Islet precursor cell (in vitro differentiated cells): Measurements from ENCODE around the gene TRAF7.
A peak's percentile ranks its signal among the peaks of the same experiment; 100 is the strongest.
"Not testable (repeated sequence)": the region's sequence is repeated elsewhere in the genome, so short reads cannot be mapped to it uniquely, and the experiment has no call there.

ENCODE experiments used
- DNase-seq: peaks from one replicate; pipeline ENCODE4 v3.0.0-alpha.2; 2018

The TRAF7 gene

DNA sequence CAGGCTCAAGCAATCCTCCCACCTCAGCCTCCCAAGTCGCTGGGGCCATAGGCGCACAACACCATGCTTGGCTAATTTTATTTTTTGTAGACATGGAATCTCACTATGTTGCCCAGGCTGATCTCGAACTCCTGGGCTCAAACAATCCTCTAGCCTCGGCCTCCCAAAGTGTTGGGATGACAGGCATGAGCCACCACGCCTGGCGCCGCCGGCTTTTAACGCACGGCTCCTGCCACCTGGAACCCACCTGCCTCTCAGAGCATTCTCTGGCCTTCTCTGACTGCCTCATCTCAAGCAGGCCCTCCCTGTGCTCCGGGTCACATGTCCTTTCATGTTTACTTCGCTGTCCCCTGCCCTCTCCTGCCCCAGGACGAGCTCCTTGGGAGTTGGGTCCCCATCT, 30.5 kb downstream of the TRAF7 start:
- no peak for DNase-seq

DNA sequence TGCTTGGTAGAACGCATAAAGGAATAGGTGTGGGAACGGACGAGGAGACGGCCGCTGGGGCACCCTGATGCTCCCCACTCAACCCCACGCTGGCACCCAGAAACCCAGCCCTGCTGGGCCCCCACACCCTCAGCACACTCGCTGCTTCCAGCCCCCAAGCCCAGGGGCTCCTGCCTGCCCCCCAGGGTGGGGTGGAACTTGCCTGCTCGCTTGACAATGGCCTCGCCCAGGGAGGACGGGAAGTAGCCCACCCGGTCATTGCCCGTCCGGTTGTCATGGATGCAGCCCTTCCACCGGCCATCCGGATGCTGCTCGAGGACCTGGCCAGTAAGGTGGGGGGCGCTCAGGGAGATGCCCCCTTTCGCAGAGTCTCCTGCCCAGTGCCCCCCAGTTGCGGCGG, 30.9 kb downstream of the TRAF7 start:
- DNase-seq: no peak

DNA sequence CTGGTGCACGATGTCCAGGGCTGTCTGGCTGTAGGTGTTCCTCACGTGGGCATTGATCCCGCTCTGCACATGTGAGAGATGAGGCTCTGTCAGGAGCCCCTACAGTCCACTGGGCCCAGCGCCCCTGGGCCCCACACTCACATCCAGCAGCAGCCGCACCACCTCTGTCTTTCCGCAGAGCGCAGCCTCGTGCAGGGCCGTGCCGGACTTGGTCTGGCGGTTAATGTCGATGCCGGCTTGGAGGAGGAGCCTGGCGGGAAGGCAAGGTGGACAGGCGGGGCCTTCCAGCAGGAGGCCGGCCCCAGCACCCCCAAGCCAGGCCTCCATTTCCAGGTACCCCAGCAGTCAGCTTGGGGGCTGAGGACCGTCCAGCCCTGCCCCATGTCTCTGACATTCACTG, 31.6 kb downstream of the TRAF7 start:
- no peak for DNase-seq

DNA sequence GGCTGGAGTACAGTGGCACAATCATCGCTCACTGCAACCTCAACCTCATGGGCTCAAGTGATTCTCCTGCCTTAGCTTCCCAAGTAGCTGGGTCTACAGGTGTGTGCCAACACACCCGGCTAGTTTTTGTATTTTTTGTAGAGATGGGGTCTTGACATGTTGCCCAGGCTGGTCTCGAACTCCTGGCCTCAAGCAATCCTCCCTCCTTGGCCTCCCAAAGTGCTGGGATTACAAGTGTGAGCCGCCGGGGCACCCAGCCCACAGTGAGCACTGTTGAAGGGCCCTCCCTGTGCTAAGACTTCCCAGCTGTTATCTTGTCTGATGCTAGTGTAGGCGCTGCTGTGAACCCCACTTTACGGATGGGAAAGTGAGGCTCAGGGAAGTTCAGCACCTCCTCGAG, 32.8 kb downstream of the TRAF7 start:
- DNase-seq: no peak

DNA sequence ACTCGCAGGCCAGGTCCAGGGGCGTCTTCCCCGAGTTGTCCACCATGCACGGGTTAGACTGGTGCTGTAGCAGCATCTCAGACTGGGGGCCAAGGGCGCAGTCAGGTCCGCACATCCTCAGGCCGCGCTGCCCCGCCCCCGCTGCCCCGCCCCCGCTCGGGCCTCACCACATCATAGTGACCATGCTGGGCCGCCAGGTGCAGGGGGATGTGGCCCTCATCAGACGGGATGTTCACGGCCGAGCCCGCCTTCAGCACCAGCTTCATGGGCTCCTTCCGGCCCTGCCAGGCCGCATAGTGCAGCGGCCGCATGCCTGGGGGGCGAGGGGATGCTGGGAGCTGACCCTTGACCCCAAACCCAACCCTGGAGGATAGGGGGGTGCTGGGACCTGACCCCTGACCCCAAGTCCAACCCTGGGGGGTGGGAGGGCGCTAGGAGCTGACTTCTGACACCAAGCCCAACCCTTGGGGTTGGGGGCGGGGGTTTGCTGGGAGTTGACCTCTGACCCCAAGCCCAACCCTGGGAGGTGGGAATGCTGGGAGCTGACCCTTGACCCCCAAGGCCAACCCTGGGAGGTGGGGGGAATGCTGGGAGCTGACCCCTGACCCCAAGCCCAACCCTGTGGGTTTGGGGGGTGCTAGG, 33.8 kb downstream of the TRAF7 start:
- DNase-seq: no peak

DNA sequence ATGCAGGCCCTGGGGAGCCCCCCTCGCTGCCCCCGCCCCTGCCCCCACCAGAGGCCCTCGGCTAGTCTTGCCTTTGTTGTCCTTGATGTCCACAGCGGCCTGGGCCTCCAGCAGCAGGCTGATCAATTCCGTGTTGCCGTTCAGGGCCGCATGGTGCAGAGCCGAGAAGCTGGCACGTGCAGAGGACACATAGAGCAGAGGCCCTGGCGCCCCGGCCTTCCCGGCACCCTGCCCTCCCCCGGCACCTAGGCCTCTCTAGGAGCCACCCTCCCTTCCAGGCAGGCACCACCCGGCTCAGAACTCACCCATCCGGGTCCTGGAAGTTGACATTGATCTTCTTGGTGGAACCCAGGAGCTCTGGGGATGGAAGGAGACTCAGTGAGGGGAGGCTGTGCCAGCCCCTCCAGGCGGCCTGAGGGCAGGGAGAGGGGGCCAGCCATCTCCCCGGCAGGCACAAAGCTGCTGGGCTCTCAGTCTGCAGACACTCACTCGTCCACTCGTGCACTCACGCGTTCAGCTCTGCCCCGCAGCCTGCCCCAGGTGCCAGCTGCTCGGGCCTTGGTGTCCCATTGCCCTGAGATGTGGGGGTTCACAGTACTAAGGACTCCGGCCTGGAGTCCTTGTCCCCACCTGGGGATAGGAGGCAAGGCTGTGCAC, 34.5 kb downstream of the TRAF7 start:
- DNase-seq: no peak

DNA sequence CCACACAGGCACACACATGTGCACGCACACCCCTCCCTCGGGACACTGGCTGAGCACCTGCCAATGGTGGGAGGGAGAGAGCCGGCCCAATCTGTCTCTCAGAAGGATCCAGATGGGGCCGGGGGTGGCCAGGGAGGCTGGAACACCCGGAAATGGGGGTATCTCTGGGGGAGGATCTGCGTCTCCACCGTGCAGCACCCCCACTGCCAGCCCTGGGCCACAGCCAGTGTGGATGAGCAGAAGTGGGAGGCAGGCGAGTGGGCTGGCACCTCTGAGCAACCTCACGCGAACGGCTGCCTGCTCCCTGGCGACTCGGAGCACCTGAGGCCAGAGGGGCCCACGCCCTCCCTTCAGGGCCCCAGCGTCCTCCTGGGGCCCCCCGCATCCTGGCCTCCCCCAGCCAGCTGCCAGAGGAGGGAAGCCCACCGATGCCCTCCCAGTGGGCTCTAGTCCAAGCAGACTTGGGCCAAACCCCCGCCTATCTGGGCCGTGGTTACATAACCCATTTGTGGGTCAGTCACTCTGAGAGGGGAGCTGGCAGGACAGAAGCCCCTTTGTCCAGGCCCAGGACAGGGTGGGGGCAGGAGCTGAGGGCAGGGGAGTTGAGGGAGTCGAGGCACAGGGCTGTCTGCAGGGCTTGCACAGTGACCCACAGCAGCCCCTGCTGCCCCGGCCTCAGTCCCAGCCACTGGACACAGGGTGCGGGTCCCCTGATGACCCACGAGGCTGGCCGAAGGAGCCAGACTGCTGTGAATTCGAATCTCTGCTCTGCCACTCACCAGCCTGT, 35.3 kb downstream of the TRAF7 start:
- DNase-seq: no peak

DNA sequence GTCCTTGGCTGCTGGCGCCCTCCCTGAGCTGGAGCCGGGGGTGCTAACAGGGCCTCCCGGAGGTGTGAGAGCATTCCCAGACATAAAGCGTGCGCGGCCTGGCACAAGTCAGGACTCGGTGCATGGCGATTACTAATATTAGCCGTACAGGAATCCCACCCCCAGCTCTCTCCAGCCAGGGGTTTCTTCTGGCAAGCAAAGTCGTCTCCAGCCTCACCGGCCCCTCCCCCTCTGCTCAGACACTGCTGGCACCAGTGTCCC, 35.8 kb downstream of the TRAF7 start:
- no peak for DNase-seq

DNA sequence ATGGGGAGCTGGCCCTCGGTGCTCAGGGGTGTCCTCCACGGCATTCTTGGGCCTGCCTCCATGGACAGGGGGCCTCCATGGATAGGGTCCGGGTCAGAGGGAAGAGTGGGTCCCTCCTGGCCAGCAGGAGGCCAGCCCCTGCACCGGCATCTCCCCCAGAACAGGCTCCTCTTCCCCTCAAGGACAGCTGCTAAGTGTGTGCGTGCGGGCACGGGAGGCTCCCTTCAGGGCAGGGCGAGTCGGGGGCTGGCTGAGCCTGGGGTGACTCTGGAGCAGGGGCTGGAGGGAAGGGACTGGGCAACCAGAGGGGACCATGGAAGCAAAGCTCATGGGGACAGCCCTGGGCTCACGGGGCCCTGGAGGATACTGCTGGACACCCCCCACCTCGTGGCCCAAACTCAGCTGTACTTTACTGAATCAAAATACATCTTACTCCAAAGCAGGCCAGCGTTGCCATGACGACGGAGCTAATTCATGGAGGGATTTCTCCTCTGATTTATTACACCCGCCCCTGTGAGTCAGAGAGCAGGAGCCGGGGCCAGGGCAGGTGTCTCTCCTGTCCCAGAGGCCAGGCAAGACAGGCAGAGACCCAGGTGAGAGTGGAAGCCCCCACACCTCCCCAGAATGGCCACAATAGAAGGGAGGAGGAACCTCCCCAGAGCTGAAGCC, 38.7 kb downstream of the TRAF7 start:
- DNase-seq: no peak

DNA sequence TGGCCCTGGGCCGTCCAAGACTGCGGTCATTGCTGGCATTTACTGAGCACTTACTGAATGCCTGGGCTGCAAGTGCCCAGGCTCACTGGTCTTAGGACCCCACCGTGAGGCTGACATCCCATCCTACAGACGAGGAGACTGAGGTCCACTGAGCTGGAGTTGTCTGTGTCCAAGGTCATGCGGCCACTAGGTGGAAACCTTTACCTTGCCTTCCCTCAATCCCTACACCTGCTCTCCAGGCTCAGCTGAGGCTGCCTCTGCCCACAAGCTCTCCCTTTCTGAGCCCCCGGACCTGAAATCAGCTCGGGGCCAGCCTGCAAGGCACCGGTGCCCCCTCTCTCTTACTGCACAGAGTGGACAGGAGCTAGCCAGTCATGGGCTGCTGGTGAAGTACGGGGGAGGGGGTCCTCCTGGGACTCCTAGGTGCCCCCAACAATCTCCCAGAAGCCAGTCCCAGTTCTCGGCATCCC, 39.3 kb downstream of the TRAF7 start:
- peak; percentile 87 for DNase-seq

DNA sequence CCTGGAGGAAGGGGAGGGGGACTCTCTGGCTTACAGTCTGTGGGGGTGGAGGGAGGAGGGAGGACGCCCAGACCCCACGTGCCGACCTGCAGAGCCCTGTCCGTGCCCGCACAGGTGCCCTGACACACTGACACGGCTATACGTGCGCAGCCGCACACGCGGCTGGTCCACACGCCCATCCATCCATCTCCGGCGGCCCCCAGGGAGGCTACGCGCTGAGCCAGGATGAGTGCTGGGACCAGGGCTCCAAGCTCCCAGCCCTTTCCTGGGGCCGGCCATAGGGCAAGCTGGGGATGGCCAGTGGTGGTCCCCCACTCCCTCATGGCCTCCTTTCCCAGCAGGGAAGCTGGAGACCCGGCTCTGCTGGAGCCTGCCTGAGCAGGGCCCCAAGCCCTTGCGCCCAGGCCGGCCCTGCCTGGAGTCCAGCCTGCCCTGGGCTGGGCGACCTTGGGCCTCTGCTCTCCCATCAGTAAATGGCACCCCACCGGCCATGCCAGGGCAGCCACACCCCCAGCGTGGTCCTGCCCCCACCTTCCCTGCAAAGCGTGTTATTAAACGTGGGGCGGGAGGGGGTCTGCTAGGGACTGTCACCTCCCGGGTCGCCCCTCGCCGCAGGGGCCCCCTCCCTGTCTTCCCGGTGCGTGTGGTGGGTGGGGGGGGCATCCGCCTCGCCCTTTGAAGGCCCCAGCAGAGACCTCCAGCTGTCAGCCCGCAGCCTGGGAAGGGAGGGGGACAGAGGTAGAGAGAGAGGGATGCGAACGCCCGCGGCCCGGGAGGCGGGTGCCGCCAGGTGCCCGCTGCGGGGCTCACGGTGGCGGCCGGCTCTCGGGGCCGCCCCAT, 40.0 kb downstream of the TRAF7 start:
- no peak for DNase-seq

DNA sequence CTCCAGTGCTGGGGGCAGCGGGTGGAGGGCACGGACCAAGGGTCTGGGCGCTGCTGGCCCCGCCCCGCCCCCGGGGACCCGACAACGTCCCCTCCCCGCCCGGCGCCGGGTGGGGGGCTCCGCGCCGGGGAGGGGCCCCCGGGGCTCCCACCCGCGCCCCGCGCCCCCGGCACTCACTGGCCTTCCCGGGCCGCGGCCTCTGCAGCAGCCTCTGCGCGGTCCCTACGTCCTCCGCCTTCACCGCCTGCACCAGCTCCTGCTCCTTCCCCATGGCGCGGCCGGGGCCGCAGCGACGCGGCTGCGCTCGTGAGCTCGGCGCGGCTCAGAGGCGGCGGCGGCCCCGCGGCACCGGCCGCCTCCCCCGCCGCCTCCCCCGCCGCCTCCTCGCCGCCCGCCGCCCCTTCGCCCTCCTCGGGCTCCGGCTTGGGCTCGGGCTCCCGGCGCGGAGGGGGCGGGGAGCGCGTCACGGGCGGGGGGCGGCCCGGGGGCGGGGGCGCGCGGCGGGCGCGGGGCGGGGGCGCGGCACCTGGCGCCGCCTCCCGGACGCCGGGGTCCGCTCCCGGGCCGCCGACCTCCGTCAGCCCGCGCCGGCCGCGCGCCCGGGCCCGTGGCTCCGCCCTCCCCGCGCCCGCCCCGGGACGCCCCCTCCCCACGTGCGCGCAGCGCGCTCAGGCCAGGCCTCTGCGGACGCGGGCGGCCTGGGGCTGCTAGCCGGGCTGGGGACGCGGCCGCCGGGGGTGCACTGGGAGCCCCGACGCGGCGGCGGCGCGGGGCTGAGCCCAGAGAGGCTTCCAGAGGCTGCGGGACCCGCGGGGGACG, 40.8 kb downstream of the TRAF7 start, which contains the start of gene CASKIN1:
TSS of gene CASKIN1 (minus strand) at position 444 of the 819 bp plus-strand sequence. CDS start at position 271, 173 bp downstream.
- no peak for DNase-seq

DNA sequence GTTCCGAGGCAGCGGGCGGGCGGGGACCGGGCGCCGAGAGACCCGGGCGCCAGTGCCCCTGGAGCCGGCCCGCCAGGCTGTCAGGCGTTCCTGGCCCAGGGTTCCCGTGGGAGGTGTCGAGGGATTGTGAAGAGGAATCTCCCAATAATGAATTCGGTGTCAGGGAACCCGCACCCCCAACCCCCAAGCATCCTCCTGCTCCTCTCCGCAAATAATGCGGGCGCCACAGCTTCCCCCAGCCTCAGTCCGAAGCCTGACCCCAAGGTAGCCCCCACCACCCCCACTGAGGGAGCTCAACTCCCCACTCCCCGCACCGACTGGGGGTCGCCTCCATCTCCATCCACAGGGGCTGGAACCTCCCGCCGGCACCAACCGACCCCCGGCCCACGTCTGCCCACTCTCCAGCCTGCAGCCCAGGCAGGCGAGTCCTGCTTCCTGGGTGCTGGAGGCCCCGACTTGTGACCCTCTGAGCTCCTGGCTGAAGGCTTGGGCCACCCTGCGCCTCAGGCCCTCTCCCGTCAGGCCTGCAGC, 41.5 kb downstream of the TRAF7 start:
- DNase-seq: no peak

DNA sequence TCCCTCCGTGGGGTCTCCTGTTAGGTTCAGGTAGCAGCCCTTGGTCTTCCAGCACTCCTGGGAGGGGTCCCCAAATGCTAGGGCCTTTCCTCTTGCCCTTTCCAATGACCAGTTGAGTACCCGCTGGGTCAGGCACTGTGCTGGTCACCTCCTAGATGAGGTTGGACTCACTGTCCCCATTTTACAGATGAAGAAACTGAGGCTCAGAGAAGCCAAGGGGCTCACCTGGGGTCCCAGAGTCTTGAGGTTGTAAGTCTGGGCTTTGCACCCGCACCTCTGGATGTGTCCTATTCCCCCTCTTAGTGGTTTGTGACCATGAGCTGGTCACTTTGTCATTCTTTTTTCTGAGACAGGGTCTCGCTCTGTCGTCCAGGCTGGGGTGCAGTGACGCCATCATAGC, 42.2 kb downstream of the TRAF7 start:
- no peak for DNase-seq

DNA sequence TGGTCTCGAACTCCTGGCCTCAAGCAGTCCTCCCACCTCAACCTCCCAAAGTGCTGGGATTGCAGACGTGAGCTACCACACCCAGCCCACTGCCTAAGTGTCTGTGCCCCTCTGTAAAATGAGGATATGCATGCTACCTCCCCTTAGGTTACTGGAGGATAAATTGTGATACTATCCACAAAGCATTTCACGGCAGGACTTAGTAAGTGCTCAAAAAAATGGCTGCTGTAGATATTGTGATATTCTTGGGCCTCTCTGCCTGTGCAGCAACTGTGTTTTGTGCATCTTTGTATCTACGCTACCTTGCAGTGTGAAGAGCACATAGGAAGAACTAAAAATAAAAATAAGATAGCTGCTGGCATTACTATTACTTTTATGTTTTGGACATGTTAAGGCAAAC, 42.7 kb downstream of the TRAF7 start:
- no peak for DNase-seq

DNA sequence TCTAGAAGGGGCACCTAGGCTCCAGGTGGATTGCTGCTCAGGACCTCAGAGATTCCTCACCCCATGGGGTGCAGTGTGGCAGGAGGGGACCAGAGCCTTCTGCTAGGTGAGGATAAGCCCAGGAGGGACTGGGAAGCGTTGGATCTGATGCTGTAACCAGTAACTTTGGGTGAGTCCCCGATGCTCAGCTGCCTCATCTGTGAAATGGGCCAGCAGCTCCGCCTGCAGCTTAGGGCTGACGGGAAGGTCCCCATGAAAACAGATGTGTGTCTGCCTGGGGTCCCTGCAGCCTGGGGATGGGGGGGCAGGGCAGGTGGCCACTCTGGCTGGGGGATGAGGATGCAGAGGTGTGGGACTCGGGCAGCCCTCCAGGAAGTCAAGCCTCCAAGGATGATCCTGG, 43.5 kb downstream of the TRAF7 start:
- DNase-seq: no peak

DNA sequence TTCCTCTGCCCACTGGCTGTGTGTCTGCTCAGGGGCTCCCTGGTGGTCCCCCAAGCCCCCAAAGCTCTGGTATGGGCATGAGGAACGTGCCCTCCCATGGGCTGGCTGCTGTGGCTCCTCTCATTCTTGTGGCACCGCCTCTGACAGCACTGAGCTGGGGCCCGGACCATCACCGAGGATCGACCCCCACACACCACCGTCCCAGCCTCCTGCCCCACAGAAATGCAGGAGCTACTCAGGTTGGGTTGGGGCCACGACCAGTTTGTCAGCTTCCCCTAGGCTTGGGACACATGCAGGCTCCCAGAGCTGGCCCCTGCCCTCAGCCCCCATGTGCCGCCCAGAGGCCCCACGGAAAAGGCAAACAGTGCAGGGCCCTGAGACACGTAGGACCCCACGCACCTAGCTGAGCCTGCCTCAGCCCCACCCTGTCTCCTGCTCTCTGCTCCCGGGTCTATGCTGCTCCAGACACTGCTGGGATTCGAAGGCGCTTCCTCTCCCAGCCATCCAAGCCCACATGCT, 44.1 kb downstream of the TRAF7 start:
- no peak for DNase-seq

DNA sequence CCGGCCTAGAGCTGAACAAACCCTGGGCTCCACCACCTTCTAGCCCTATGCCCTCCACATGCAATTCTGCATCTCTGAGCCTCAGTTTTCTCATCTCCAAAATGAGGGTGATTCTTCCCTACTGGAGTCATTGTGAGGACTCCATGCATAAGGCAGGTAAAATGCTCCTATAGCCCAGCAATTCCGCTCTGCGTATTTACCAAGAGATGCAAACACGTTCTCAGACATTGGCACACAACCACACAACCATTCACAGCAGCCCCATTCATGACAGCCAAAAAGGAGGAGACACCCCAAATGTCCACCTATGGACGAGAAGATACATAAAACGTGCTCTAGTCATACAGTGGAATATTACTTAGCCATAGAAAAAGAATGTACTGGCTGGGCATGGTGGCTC, 44.7 kb downstream of the TRAF7 start:
- DNase-seq: no peak

DNA sequence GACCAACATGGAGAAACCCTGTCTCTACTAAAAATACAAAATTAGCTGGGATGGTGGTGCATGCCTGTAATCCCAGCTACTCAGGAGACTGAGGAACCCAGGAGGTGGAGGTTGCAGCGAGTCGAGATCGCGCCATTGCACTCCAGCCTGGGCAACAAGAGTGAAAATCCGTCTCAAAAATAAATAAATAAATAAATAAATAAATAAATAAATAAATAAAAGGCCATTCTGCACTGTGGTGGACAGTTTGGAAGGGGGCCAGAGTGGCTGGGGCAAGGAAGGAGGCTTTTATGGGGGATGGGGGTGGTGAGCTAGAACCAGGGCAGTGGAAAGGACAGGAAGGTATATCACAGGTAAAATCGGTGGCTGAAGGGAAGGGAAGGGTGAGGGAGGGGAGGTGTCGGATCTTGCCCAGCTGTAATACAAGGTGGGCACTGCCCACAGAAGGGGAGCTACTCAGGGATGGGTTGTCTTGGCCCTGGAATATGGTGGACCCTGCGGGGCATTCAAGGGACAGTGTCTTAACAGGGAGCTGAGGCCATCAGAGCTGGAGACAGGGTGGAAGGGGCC, 47.6 kb downstream of the TRAF7 start:
- DNase-seq: not testable (repeated sequence)

DNA sequence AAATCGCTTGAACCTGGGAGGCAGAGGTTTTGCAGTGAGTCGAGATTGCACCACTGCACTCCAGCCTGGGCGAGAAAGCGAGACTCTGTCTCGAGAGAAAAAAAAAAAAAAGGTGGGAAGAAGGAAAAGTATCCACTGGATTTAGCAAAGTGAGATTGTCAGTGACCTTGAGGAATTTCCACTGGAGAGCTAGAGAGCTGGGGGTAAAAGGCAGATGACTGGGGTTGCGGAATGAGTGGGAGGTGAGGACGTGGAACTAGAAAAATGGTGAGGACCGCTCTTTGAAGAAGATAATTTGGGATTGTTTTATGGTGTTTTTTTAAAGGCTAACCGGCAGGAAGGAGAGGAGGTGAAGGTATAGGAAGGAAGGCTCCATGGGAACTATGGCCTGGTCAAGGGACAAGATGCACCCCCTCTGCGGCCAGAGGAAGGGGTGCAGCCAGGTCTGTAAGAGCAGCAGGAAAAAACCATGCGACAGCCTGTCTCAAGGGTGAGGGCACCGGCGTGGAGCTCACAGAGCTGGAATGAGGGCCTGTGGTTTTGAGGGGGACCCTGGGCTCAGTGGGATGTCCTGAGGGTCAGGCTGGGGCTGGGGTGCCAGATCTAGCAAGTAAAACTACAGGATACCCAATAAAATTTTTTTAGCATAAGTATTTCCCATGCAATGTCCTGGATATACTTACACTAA, 49.0 kb downstream of the TRAF7 start:
- DNase-seq: no peak
